H1 (cell line): Measurements from ENCODE around the gene SOX6. TPM values are rescaled to one million over a fixed set of nuclear protein-coding genes. Genes with fewer than 3 reads are reported as not detected.

ENCODE experiments used
- CBX5 ChIP-seq: fragments of 300-800, 300-1000 bp; sonication (generic); IDR thresholded peaks from 2 replicates; pipeline ENCODE4 v1.7.1; 2016; ENCODE audit warnings: antibody characterized with exemption, low read length, low read depth
- HDAC6 ChIP-seq: IDR thresholded peaks from one replicate; pipeline ENCODE4 v1.7.1; 2012; ENCODE audit warnings: low read depth, mild to moderate bottlenecking, inconsistent platforms, low read length, moderate library complexity
- polyA plus RNA-seq, 7 experiments: library from polyadenylated mRNA; depleted of rRNA in 3 of 7; stranded (reverse) in 5 of 7; unstranded in 2 of 7; fragments of >200 nt in 5 of 7; fragments of 200-250 nt in 2 of 7; gene quantifications; 1 replicate in 5 of 7; 2 replicates in 1 of 7; 4 replicates in 1 of 7; pipeline versions ENCODE4 v1.2.1 to v1.2.3, GENCODE V29; 2011 to 2013; ENCODE audit warnings: missing spikeins in 2 of 7, mixed read lengths in 2 of 7
- total RNA-seq: library from RNA; stranded (reverse); fragmentation: NEBNext Ultra II Directional; extraction: Animal tissue kit (Norgen Biotek cat#: 25700); gene quantifications from 2 replicates; pipeline ENCODE4 v1.2.1, GENCODE V29; 2021
- TF ChIP-seq, protein P1 (sequence below): fragments of 300-600 bp; sonication (generic); IDR thresholded peaks from 2 replicates; pipeline ENCODE4 v1.7.1; 2012; ENCODE audit warnings: low read length, moderate library complexity, mild to moderate bottlenecking, inconsistent platforms; ENCODE audit not compliant: insufficient replicate concordance

The SOX6 gene
- total and polyA plus RNA-seq, 2 of the 8 experiments (the other 6 are each of a cell fraction or from before 2014, with no cell fraction given): 0.09 TPM; not detected in 1

DNA sequence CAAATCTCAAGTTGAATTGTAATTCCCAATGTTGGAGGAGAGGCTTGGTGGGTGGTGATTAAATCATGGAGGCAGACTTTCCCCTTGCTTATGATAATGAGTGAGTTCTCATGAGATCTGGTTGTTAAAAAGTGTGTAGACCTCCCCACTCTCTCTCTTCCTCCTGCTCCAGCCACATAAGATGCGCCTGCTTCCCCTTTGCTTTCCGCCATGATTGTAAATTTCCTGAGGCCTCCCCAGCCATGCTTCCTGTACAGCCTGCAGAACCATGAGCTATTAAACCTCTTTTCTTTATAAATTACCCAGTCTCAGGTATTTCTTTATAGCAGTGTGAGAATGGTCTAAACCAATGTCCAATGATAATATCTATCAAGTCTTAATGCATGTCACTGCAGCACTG, 34.2 kb downstream of the SOX6 start (continued):
- TF ChIP-seq, protein P1, sequence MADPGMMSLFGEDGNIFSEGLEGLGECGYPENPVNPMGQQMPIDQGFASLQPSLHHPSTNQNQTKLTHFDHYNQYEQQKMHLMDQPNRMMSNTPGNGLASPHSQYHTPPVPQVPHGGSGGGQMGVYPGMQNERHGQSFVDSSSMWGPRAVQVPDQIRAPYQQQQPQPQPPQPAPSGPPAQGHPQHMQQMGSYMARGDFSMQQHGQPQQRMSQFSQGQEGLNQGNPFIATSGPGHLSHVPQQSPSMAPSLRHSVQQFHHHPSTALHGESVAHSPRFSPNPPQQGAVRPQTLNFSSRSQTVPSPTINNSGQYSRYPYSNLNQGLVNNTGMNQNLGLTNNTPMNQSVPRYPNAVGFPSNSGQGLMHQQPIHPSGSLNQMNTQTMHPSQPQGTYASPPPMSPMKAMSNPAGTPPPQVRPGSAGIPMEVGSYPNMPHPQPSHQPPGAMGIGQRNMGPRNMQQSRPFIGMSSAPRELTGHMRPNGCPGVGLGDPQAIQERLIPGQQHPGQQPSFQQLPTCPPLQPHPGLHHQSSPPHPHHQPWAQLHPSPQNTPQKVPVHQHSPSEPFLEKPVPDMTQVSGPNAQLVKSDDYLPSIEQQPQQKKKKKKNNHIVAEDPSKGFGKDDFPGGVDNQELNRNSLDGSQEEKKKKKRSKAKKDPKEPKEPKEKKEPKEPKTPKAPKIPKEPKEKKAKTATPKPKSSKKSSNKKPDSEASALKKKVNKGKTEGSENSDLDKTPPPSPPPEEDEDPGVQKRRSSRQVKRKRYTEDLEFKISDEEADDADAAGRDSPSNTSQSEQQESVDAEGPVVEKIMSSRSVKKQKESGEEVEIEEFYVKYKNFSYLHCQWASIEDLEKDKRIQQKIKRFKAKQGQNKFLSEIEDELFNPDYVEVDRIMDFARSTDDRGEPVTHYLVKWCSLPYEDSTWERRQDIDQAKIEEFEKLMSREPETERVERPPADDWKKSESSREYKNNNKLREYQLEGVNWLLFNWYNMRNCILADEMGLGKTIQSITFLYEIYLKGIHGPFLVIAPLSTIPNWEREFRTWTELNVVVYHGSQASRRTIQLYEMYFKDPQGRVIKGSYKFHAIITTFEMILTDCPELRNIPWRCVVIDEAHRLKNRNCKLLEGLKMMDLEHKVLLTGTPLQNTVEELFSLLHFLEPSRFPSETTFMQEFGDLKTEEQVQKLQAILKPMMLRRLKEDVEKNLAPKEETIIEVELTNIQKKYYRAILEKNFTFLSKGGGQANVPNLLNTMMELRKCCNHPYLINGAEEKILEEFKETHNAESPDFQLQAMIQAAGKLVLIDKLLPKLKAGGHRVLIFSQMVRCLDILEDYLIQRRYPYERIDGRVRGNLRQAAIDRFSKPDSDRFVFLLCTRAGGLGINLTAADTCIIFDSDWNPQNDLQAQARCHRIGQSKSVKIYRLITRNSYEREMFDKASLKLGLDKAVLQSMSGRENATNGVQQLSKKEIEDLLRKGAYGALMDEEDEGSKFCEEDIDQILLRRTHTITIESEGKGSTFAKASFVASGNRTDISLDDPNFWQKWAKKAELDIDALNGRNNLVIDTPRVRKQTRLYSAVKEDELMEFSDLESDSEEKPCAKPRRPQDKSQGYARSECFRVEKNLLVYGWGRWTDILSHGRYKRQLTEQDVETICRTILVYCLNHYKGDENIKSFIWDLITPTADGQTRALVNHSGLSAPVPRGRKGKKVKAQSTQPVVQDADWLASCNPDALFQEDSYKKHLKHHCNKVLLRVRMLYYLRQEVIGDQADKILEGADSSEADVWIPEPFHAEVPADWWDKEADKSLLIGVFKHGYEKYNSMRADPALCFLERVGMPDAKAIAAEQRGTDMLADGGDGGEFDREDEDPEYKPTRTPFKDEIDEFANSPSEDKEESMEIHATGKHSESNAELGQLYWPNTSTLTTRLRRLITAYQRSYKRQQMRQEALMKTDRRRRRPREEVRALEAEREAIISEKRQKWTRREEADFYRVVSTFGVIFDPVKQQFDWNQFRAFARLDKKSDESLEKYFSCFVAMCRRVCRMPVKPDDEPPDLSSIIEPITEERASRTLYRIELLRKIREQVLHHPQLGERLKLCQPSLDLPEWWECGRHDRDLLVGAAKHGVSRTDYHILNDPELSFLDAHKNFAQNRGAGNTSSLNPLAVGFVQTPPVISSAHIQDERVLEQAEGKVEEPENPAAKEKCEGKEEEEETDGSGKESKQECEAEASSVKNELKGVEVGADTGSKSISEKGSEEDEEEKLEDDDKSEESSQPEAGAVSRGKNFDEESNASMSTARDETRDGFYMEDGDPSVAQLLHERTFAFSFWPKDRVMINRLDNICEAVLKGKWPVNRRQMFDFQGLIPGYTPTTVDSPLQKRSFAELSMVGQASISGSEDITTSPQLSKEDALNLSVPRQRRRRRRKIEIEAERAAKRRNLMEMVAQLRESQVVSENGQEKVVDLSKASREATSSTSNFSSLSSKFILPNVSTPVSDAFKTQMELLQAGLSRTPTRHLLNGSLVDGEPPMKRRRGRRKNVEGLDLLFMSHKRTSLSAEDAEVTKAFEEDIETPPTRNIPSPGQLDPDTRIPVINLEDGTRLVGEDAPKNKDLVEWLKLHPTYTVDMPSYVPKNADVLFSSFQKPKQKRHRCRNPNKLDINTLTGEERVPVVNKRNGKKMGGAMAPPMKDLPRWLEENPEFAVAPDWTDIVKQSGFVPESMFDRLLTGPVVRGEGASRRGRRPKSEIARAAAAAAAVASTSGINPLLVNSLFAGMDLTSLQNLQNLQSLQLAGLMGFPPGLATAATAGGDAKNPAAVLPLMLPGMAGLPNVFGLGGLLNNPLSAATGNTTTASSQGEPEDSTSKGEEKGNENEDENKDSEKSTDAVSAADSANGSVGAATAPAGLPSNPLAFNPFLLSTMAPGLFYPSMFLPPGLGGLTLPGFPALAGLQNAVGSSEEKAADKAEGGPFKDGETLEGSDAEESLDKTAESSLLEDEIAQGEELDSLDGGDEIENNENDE: no peak
- no peak for TF ChIP-seq CBX5
- no peak for TF ChIP-seq HDAC6
